NCI-H82 (cell line): ENCODE results near the gene PRDM10.
"Not testable (repeated sequence)": the region's sequence is repeated elsewhere in the genome, so short reads cannot be mapped to it uniquely, and the experiment has no call there.

Experiments
- DNase-seq: peaks from one replicate; lab custom pipeline; 2025; lab: John Stamatoyannopoulos, UW

Gene PRDM10

GRCh38 chr11:130002352-130002845 is at the start of gene PRDM10:
TSS of gene PRDM10 (minus strand) at chr11:130002835. CDS start at chr11:129960964, 41,871 bp downstream.
- peak; percentile 98 for DNase-seq

- no peak for DNase-seq
Measured at GRCh38 chr11:130051082-130051481, 48.4 kb upstream of the PRDM10 start.

GRCh38 chr11:130050257-130050656 is 47.6 kb upstream of the PRDM10 start:
- DNase-seq = no peak

GRCh38 chr11:130049328-130049771 is 46.7 kb upstream of the PRDM10 start:
- no peak for DNase-seq

- DNase-seq = no peak
Measured at GRCh38 chr11:130047141-130047540, 44.5 kb upstream of the PRDM10 start.

GRCh38 chr11:130043575-130043974 is 40.9 kb upstream of the PRDM10 start:
- no peak for DNase-seq

- no peak for DNase-seq
Measured at GRCh38 chr11:130042093-130042591, 39.5 kb upstream of the PRDM10 start.

GRCh38 chr11:130040281-130040940 is 37.8 kb upstream of the PRDM10 start:
- DNase-seq = no peak

- no peak for DNase-seq
Measured at GRCh38 chr11:130037881-130038585, 35.4 kb upstream of the PRDM10 start.

- DNase-seq = no peak
Measured at GRCh38 chr11:130037058-130037457, 34.4 kb upstream of the PRDM10 start.

- no peak for DNase-seq
Measured at GRCh38 chr11:130034236-130034635, 31.6 kb upstream of the PRDM10 start.

GRCh38 chr11:130032931-130033330 is 30.3 kb upstream of the PRDM10 start:
- DNase-seq = no peak

- DNase-seq = no peak
Measured at GRCh38 chr11:130031945-130032344, 29.3 kb upstream of the PRDM10 start.

- DNase-seq = no peak
Measured at GRCh38 chr11:130031056-130031455, 28.4 kb upstream of the PRDM10 start.

- DNase-seq = no peak
Measured at GRCh38 chr11:130029137-130029536, 26.5 kb upstream of the PRDM10 start.

GRCh38 chr11:130025371-130025770 is 22.7 kb upstream of the PRDM10 start:
- DNase-seq = no peak

GRCh38 chr11:130024361-130024760 is 21.7 kb upstream of the PRDM10 start:
- DNase-seq = no peak

- peak; percentile 2 for DNase-seq
Measured at GRCh38 chr11:130023204-130023603, 20.6 kb upstream of the PRDM10 start.

- no peak for DNase-seq
Measured at GRCh38 chr11:130022799-130023198, 20.2 kb upstream of the PRDM10 start.

- DNase-seq = not testable (repeated sequence)
Measured at GRCh38 chr11:130021606-130022005, 19.0 kb upstream of the PRDM10 start.

- no peak for DNase-seq
Measured at GRCh38 chr11:130020323-130020722, 17.7 kb upstream of the PRDM10 start.

GRCh38 chr11:130015846-130016245 is 13.2 kb upstream of the PRDM10 start:
- DNase-seq = not testable (repeated sequence)

GRCh38 chr11:130008326-130008725 is 5.7 kb upstream of the PRDM10 start:
- DNase-seq = no peak
